ENCODE data around the gene TRPM3.

The TRPM3 gene

GRCh38 chr9:70533492-70533891 lies 587.9 kb downstream of the TRPM3 start:
- DNase-seq = no peak
- intact Hi-C loops (cut with DNase I) = no loop called here

GRCh38 chr9:70532716-70533115 lies 588.7 kb downstream of the TRPM3 start:
- intact Hi-C loops (cut with DNase I) = no loop called here
- no peak for DNase-seq

- DNase-seq = no peak
- intact Hi-C loops (cut with DNase I) = no loop called here
Measured at GRCh38 chr9:70531311-70531710, 590.1 kb downstream of the TRPM3 start.

GRCh38 chr9:70530716-70531115 lies 590.7 kb downstream of the TRPM3 start:
- intact Hi-C loops (cut with DNase I) = no loop called here

GRCh38 chr9:70529833-70530232 lies 591.6 kb downstream of the TRPM3 start:
- no peak for DNase-seq
- intact Hi-C loops (cut with DNase I) = no loop called here

More at GRCh38 chr9:70530716-70531115, 590.7 kb downstream of the TRPM3 start:
- DNase-seq = no peak

GRCh38 chr9:70529377-70529776 lies 592.0 kb downstream of the TRPM3 start:
- DNase-seq = no peak
- intact Hi-C loops (cut with DNase I) = no loop called here

- intact Hi-C loops (cut with DNase I) = no loop called here
- no peak for DNase-seq
Measured at GRCh38 chr9:70526902-70527301, 594.5 kb downstream of the TRPM3 start.

- intact Hi-C loops (cut with DNase I) = no loop called here
- no peak for DNase-seq
Measured at GRCh38 chr9:70525519-70525918, 595.9 kb downstream of the TRPM3 start.

- DNase-seq = peak in 10 of 42 donors; percentile 3 to 36 (median 15)
- intact Hi-C loops (cut with DNase I) = no loop called here
Measured at GRCh38 chr9:70519912-70520724, 601.3 kb downstream of the TRPM3 start.

- no peak for DNase-seq
- intact Hi-C loops (cut with DNase I) = no loop called here
Measured at GRCh38 chr9:70517926-70518610, 603.4 kb downstream of the TRPM3 start.

- DNase-seq = no peak
- intact Hi-C loops (cut with DNase I) = no loop called here
Measured at GRCh38 chr9:70514273-70514672, 607.1 kb downstream of the TRPM3 start.

- intact Hi-C loops (cut with DNase I) = no loop called here
- no peak for DNase-seq
Measured at GRCh38 chr9:70511858-70512257, 609.6 kb downstream of the TRPM3 start.

- peak in 38 of 42 donors; percentile 10 to 80 (median 48) for DNase-seq
- intact Hi-C loops (cut with DNase I) = no loop called here
Measured at GRCh38 chr9:70510157-70510770, 611.2 kb downstream of the TRPM3 start.

GRCh38 chr9:70506159-70506558 lies 615.3 kb downstream of the TRPM3 start:
- intact Hi-C loops (cut with DNase I) = no loop called here

GRCh38 chr9:70504834-70505233 lies 616.6 kb downstream of the TRPM3 start:
- no peak for DNase-seq
- intact Hi-C loops (cut with DNase I) = no loop called here

More at GRCh38 chr9:70506159-70506558, 615.3 kb downstream of the TRPM3 start:
- no peak for DNase-seq

- intact Hi-C loops (cut with DNase I) = no loop called here
- DNase-seq = no peak
Measured at GRCh38 chr9:70502690-70503089, 618.7 kb downstream of the TRPM3 start.

GRCh38 chr9:70500793-70501192 lies 620.6 kb downstream of the TRPM3 start:
- no peak for DNase-seq
- intact Hi-C loops (cut with DNase I) = no loop called here

- intact Hi-C loops (cut with DNase I) = no loop called here
- no peak for DNase-seq
Measured at GRCh38 chr9:70499621-70500020, 621.8 kb downstream of the TRPM3 start.

GRCh38 chr9:70498866-70499265 lies 622.6 kb downstream of the TRPM3 start:
- intact Hi-C loops (cut with DNase I) = no loop called here
- DNase-seq = no peak

GRCh38 chr9:70496244-70496643 lies 625.2 kb downstream of the TRPM3 start:
- DNase-seq = no peak
- intact Hi-C loops (cut with DNase I) = no loop called here
